Measurements from ENCODE around the gene UMOD. TPM values are rescaled to one million over a fixed set of nuclear protein-coding genes. Genes with fewer than 3 reads are reported as not detected.

UMOD gene
- total RNA-seq, 2 donors from 2014 or later, result 12.7 to 31.3 TPM

DNA sequence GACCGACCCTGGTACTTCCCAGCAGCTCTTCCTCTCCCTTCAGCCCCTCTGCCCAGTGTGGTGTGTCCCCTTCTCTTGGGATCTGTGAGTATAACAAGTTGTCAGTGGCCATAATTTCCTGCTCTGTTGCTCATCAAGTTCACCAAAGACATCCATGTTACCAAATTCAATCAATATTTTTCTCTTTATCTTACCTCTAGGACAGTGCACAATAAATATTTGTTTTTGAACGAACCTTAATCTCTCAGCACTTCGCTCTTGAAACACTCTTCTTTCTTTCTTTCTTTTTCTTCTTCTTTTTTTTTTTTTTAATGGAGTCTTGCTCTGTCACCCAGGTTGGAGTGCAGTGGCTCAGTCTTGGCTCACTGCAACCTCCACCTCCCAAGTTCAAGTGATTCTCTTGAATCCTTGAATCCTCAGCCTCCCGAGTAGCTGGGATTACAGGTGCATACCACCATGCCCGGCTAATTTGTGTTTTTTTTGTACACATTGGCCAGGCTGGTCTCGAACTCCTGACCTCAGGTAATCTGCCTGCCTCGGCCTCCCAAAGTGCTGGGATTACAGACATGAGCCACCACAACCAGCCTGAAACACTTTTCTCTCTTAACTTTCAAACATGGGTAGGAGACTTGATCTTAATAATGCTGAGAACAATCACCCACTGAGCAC is 2.7 kb upstream of the UMOD start:
- H3K36me3 ChIP-seq (replicated peaks in 1 of 2; ENCODE audit: insufficient read depth in 1 of 2, low read depth in 2 of 2), result no peaks in the 10 kb centered on the region
- H3K4me1 ChIP-seq, result peaks cover 47% of the 10 kb centered on the region
- no peaks in the 10 kb centered on the region for H3K27me3 ChIP-seq
- TF ChIP-seq, protein P1, sequence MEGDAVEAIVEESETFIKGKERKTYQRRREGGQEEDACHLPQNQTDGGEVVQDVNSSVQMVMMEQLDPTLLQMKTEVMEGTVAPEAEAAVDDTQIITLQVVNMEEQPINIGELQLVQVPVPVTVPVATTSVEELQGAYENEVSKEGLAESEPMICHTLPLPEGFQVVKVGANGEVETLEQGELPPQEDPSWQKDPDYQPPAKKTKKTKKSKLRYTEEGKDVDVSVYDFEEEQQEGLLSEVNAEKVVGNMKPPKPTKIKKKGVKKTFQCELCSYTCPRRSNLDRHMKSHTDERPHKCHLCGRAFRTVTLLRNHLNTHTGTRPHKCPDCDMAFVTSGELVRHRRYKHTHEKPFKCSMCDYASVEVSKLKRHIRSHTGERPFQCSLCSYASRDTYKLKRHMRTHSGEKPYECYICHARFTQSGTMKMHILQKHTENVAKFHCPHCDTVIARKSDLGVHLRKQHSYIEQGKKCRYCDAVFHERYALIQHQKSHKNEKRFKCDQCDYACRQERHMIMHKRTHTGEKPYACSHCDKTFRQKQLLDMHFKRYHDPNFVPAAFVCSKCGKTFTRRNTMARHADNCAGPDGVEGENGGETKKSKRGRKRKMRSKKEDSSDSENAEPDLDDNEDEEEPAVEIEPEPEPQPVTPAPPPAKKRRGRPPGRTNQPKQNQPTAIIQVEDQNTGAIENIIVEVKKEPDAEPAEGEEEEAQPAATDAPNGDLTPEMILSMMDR (IDR thresholded peaks at IDR 0.05), result no peak
- no peak for TF ChIP-seq POLR2A (IDR thresholded peaks at IDR 0.05)
- no peak overlapping the region for H3K27ac ChIP-seq
- no peak overlapping the region for H3K4me3 ChIP-seq
- no peaks in the 10 kb centered on the region for H3K9me3 ChIP-seq
- DNase-seq (no peak), ATAC-seq (no peak)
- intact Hi-C loops (cut with DNase I), result no loop called here
- WGBS, 2 donors, result 68 to 73% methylated on average over 7 of the region's 7 CpGs

DNA sequence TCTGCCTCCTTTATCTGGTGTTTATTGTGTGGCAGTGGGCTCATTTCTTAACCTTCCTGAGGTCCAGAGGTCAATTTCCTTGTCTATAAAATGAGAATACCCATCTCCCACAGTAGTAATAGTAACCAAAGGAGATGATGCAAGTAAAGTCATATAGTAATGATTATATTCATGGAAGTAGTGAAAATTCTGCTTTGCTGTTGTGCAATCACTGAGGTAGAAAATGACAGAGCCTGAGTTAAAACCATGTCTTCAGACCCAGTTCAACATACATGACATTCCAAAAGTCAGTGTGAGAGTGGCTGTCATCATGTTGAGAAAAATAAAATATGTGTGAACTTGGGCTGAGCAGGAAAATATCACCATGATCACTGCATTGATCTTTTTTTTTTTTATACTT is 864 bp upstream of the UMOD start:
- DNase-seq (no peak), ATAC-seq (no peak)
- H3K36me3 ChIP-seq (replicated peaks in 1 of 2; ENCODE audit: insufficient read depth in 1 of 2, low read depth in 2 of 2), result no peaks in the 10 kb centered on the region
- peaks cover 47% of the 10 kb centered on the region for H3K4me1 ChIP-seq
- H3K27ac ChIP-seq, result peak overlapping the region; percentile 5 to 48 (median 36)
- TF ChIP-seq, protein P1 (IDR thresholded peaks at IDR 0.05), result no peak
- no peak for TF ChIP-seq POLR2A (IDR thresholded peaks at IDR 0.05)
- intact Hi-C loops (cut with DNase I), result no loop called here
- no peaks in the 10 kb centered on the region for H3K27me3 ChIP-seq
- no peaks in the 10 kb centered on the region for H3K9me3 ChIP-seq
- no peak overlapping the region for H3K4me3 ChIP-seq

DNA sequence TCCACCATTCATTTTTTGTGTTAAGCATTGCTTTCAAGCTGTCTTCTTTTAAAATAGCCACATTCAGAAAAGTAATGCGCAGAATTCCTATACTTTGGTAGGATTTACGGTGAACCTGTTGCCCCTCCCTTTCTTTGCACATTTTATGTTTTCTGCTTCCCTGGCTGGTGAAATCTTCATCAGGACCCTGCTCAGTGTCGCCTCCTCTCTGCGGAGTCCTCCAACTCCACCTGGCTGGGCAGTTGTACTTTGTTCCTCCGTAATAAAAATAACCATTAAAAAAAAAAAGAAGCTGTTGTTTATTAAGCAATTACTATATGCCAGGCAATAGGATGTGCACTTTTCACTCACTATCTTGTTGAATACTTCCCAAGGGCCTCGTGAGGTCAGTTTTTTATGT is 2.9 kb downstream of the UMOD start:
- Histone ChIP-seq H3K36me3 (replicated peaks in 1 of 2; ENCODE audit: insufficient read depth in 1 of 2, low read depth in 2 of 2) (no peaks in the 10 kb centered on the region), H3K4me1 (peaks cover 44% of the 10 kb centered on the region), H3K9me3 (no peaks in the 10 kb centered on the region), H3K27me3 (no peaks in the 10 kb centered on the region), H3K4me3 (no peak overlapping the region), H3K27ac (no peak overlapping the region)
- ATAC-seq (no peak), DNase-seq (no peak)
- TF ChIP-seq, protein P1 (IDR thresholded peaks at IDR 0.05), result no peak
- no peak for TF ChIP-seq POLR2A (IDR thresholded peaks at IDR 0.05)
- 89 to 95% methylated on average over 6 of the region's 6 CpGs for WGBS, 2 donors
- intact Hi-C loops (cut with DNase I), result no loop called here

DNA sequence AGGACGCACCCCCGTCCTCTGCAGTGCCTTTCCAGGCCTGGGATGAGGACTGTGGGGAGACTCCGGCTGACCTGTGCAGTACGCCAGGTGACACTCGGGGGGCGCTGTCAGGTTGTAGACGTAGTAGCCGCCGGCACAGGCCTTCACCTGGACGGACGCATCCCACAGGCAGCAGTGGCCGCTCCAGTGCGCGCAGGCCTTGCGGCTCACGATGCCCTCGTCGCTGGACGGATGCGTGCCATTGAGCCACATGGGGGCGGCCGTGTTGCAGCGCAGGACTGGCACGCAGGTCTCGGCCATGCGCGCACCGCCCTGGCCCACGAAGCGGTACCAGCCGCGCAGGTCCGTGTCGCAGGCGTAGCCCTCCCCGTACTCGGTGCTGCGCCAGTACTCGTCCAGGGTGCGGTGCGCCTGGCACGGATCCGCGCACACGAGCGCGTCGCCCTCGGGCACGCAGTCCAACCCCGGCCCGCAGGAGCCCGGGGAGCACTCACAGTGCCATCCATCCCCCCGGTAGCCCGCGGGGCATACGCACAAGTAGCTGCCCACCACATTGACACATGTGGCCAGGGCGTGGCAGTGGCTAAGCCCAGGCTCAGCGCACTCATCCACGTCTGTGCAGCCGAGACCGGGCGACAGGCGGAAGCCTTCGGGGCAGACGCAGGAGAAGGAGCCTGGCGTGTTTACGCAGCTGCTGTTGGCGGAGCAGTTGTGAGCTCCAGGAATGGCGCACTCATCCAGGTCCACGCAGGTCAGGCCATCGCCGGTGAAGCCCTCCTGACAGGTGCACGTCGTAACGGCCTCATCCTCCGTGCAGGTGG is 3.9 kb downstream of the UMOD start:
- Histone ChIP-seq H3K4me1 (peaks cover 42% of the 10 kb centered on the region), H3K27me3 (no peaks in the 10 kb centered on the region), H3K9me3 (no peaks in the 10 kb centered on the region), H3K36me3 (replicated peaks in 1 of 2; ENCODE audit: insufficient read depth in 1 of 2, low read depth in 2 of 2) (no peaks in the 10 kb centered on the region), H3K4me3 (no peak overlapping the region), H3K27ac (peak overlapping the region; percentile 61 to 69 (median 63))
- DNase-seq (peak; percentile 66 to 80 (median 74)), ATAC-seq (peak; percentile 70)
- TF ChIP-seq, protein P1 (IDR thresholded peaks at IDR 0.05), result peak in 4 of 7 experiments; percentile 23 to 48 (median 39)
- TF ChIP-seq POLR2A (IDR thresholded peaks at IDR 0.05), result peak; percentile 12 to 21 (median 13)
- intact Hi-C loops (cut with DNase I), result no loop called here
- 42 to 44% methylated on average over 20 to 67 of the region's 77 CpGs for WGBS, 2 donors
